Panc1 (cell line): ENCODE data around the gene CEP85L.

Experiments
- POLR2AphosphoS5 ChIP-seq: IDR thresholded peaks from 2 replicates; pipeline ENCODE4 v1.6.1; 2012; ENCODE audit warnings: mild to moderate bottlenecking, low read depth, low read length, moderate library complexity
- TCF7L2 ChIP-seq: IDR thresholded peaks from 2 replicates; pipeline ENCODE4 v1.6.1; 2011; ENCODE audit warnings: mild to moderate bottlenecking, low read depth, low read length, inconsistent platforms
- TF ChIP-seq, protein P1 (sequence below): fragments of 450-650 bp; IDR thresholded peaks from 2 replicates; pipeline ENCODE4 v1.5.1; 2017; ENCODE audit warnings: mild to moderate bottlenecking
- TF ChIP-seq, protein P2 (sequence below), 2 experiments: IDR thresholded peaks; 2 replicates each; pipeline ENCODE4 v1.6.1; 2011 to 2012; ENCODE audit warnings: low read depth in 2 of 2, control low read depth in 1 of 2, low read length in 1 of 2, mild to moderate bottlenecking in 1 of 2, moderate library complexity in 1 of 2; ENCODE audit not compliant: insufficient read depth in 1 of 2

GRCh38 chr6:118529756-118530155, 121.6 kb downstream of the CEP85L start:
- TF ChIP-seq, protein P1, sequence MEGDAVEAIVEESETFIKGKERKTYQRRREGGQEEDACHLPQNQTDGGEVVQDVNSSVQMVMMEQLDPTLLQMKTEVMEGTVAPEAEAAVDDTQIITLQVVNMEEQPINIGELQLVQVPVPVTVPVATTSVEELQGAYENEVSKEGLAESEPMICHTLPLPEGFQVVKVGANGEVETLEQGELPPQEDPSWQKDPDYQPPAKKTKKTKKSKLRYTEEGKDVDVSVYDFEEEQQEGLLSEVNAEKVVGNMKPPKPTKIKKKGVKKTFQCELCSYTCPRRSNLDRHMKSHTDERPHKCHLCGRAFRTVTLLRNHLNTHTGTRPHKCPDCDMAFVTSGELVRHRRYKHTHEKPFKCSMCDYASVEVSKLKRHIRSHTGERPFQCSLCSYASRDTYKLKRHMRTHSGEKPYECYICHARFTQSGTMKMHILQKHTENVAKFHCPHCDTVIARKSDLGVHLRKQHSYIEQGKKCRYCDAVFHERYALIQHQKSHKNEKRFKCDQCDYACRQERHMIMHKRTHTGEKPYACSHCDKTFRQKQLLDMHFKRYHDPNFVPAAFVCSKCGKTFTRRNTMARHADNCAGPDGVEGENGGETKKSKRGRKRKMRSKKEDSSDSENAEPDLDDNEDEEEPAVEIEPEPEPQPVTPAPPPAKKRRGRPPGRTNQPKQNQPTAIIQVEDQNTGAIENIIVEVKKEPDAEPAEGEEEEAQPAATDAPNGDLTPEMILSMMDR = no peak
- TF ChIP-seq, protein P2, sequence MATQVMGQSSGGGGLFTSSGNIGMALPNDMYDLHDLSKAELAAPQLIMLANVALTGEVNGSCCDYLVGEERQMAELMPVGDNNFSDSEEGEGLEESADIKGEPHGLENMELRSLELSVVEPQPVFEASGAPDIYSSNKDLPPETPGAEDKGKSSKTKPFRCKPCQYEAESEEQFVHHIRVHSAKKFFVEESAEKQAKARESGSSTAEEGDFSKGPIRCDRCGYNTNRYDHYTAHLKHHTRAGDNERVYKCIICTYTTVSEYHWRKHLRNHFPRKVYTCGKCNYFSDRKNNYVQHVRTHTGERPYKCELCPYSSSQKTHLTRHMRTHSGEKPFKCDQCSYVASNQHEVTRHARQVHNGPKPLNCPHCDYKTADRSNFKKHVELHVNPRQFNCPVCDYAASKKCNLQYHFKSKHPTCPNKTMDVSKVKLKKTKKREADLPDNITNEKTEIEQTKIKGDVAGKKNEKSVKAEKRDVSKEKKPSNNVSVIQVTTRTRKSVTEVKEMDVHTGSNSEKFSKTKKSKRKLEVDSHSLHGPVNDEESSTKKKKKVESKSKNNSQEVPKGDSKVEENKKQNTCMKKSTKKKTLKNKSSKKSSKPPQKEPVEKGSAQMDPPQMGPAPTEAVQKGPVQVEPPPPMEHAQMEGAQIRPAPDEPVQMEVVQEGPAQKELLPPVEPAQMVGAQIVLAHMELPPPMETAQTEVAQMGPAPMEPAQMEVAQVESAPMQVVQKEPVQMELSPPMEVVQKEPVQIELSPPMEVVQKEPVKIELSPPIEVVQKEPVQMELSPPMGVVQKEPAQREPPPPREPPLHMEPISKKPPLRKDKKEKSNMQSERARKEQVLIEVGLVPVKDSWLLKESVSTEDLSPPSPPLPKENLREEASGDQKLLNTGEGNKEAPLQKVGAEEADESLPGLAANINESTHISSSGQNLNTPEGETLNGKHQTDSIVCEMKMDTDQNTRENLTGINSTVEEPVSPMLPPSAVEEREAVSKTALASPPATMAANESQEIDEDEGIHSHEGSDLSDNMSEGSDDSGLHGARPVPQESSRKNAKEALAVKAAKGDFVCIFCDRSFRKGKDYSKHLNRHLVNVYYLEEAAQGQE (IDR thresholded peaks at IDR 0.05; ENCODE audit: insufficient read depth in 1 of 2, low read depth in 2 of 2, low read length in 1 of 2) = no peak
- TF ChIP-seq POLR2AphosphoS5 = no peak
- TF ChIP-seq TCF7L2 = no peak
